Liver (tissue), 3 donors: ENCODE measurements around the gene PDE4D.

Source experiments
- GABPA ChIP-seq, 2 donors: IDR thresholded peaks in 1 of 2; conservative IDR thresholded peaks in 1 of 2; 2 replicates each; pipeline ENCODE4 v1.6.1; 2016; ENCODE audit warnings: antibody characterized with exemption in 2 of 2, mild to moderate bottlenecking in 1 of 2, moderate library complexity in 1 of 2
- HNF4A ChIP-seq, 2 donors: conservative IDR thresholded peaks; 2 replicates each; pipeline ENCODE4 v1.6.1; 2016; ENCODE audit warnings: antibody characterized with exemption in 2 of 2, mild to moderate bottlenecking in 2 of 2
- JUND ChIP-seq, 2 donors: IDR thresholded peaks; 2 replicates each; pipeline ENCODE4 v1.6.1; 2016; ENCODE audit warnings: antibody characterized with exemption in 2 of 2
- NR2F2 ChIP-seq: IDR thresholded peaks from 2 replicates; pipeline ENCODE4 v1.6.1; 2016; ENCODE audit warnings: antibody characterized with exemption
- RAD21 ChIP-seq, 2 donors: IDR thresholded peaks; 2 replicates each; pipeline ENCODE4 v1.6.1; 2016; ENCODE audit warnings: antibody characterized with exemption in 2 of 2, mild to moderate bottlenecking in 2 of 2
- RXRA ChIP-seq, 2 donors: IDR thresholded peaks; 2 replicates each; pipeline ENCODE4 v1.6.1; 2017 to 2018; ENCODE audit warnings: antibody characterized with exemption in 2 of 2, mild to moderate bottlenecking in 1 of 2
- SP1 ChIP-seq: IDR thresholded peaks from 2 replicates; pipeline ENCODE4 v1.6.1; 2018; ENCODE audit warnings: antibody characterized with exemption, mild to moderate bottlenecking
- TAF1 ChIP-seq: conservative IDR thresholded peaks from 2 replicates; pipeline ENCODE4 v1.6.1; 2016; ENCODE audit warnings: antibody characterized with exemption, mild to moderate bottlenecking
- YY1 ChIP-seq: IDR thresholded peaks from 2 replicates; pipeline ENCODE4 v1.6.1; 2016; ENCODE audit warnings: antibody characterized with exemption, mild to moderate bottlenecking
- TF ChIP-seq, protein P1 (sequence below): fragments of 150-350 bp; IDR thresholded peaks from 2 replicates; pipeline ENCODE4 v1.5.1; 2017; ENCODE audit warnings: improper control_type of control experiment, low read depth, low read length; ENCODE audit not compliant: missing input control
- TF ChIP-seq, protein P2 (sequence below): IDR thresholded peaks from 2 replicates; pipeline ENCODE4 v1.6.1; 2016; ENCODE audit warnings: antibody characterized with exemption
- TF ChIP-seq, protein P3 (sequence below): IDR thresholded peaks from 2 replicates; pipeline ENCODE4 v1.6.1; 2016; ENCODE audit warnings: antibody characterized with exemption, mild to moderate bottlenecking
- donor health status: healthy.
- donor health status: healthy.

DNA sequence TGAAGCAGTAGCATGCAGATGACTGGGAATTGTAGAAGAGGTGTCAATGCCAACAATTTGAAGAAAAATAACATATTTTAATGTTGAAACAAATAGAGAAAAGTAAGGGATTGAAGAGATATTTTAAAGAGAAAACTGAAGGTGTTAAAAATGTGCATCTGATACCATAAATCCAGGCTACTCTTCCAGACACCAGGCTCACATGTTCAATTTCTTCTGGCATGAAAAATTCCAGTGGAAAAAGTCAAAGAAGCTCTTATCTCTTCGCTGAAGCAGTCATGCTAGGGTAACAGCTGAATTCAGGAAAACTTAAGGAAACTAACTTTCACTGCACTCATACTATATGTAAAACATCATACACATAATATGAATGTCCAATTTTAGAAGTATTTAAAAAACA lies 335.0 kb downstream of the PDE4D start:
- TF ChIP-seq, protein P1, sequence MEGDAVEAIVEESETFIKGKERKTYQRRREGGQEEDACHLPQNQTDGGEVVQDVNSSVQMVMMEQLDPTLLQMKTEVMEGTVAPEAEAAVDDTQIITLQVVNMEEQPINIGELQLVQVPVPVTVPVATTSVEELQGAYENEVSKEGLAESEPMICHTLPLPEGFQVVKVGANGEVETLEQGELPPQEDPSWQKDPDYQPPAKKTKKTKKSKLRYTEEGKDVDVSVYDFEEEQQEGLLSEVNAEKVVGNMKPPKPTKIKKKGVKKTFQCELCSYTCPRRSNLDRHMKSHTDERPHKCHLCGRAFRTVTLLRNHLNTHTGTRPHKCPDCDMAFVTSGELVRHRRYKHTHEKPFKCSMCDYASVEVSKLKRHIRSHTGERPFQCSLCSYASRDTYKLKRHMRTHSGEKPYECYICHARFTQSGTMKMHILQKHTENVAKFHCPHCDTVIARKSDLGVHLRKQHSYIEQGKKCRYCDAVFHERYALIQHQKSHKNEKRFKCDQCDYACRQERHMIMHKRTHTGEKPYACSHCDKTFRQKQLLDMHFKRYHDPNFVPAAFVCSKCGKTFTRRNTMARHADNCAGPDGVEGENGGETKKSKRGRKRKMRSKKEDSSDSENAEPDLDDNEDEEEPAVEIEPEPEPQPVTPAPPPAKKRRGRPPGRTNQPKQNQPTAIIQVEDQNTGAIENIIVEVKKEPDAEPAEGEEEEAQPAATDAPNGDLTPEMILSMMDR, result no peak
- TF ChIP-seq, protein P2, sequence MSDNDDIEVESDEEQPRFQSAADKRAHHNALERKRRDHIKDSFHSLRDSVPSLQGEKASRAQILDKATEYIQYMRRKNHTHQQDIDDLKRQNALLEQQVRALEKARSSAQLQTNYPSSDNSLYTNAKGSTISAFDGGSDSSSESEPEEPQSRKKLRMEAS, result no peak
- TF ChIP-seq TAF1, result no peak
- no peak for TF ChIP-seq JUND (IDR thresholded peaks at IDR 0.05)
- no peak for TF ChIP-seq RXRA (IDR thresholded peaks at IDR 0.05)
- TF ChIP-seq YY1, result no peak
- no peak for TF ChIP-seq GABPA (IDR thresholded peaks at IDR 0.05 in 1 of 2, conservative IDR thresholded peaks at IDR 0.05 in 1 of 2)
- TF ChIP-seq, protein P3, sequence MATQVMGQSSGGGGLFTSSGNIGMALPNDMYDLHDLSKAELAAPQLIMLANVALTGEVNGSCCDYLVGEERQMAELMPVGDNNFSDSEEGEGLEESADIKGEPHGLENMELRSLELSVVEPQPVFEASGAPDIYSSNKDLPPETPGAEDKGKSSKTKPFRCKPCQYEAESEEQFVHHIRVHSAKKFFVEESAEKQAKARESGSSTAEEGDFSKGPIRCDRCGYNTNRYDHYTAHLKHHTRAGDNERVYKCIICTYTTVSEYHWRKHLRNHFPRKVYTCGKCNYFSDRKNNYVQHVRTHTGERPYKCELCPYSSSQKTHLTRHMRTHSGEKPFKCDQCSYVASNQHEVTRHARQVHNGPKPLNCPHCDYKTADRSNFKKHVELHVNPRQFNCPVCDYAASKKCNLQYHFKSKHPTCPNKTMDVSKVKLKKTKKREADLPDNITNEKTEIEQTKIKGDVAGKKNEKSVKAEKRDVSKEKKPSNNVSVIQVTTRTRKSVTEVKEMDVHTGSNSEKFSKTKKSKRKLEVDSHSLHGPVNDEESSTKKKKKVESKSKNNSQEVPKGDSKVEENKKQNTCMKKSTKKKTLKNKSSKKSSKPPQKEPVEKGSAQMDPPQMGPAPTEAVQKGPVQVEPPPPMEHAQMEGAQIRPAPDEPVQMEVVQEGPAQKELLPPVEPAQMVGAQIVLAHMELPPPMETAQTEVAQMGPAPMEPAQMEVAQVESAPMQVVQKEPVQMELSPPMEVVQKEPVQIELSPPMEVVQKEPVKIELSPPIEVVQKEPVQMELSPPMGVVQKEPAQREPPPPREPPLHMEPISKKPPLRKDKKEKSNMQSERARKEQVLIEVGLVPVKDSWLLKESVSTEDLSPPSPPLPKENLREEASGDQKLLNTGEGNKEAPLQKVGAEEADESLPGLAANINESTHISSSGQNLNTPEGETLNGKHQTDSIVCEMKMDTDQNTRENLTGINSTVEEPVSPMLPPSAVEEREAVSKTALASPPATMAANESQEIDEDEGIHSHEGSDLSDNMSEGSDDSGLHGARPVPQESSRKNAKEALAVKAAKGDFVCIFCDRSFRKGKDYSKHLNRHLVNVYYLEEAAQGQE, result no peak
- no peak for TF ChIP-seq RAD21 (IDR thresholded peaks at IDR 0.05)
- no peak for TF ChIP-seq NR2F2
- TF ChIP-seq SP1, result no peak
- TF ChIP-seq HNF4A (conservative IDR thresholded peaks at IDR 0.05), result no peak
